SH-SY5Y (cell line): ENCODE results near the gene PRKCH.

Experiments used
- GATA2 ChIP-seq: IDR thresholded peaks from 2 replicates; pipeline ENCODE4 v1.6.1; 2011; ENCODE audit warnings: mild to moderate bottlenecking, low read depth, low read length
- GATA3 ChIP-seq: IDR thresholded peaks from 2 replicates; pipeline ENCODE4 v1.6.1; 2011; ENCODE audit warnings: low read depth, mild to moderate bottlenecking, low read length, moderate library complexity

GRCh38 chr14:61280092-61280525, 41.3 kb upstream of the PRKCH start:
- TF ChIP-seq GATA2 (no peak), GATA3 (no peak)
